HEK293 (cell line): ENCODE measurements around the gene SUPT3H.

Source experiments
- CTCF ChIA-PET: fragments of 350-600 bp; formaldehyde crosslinking; extraction: SDS; loops from one replicate; lab custom pipeline; 2021; ENCODE audit warnings: antibody characterized with exemption; lab: Yijun Ruan, JAX
- POLR2A ChIA-PET: fragments of 300-600 bp; formaldehyde crosslinking; extraction: SDS; loops from one replicate; lab custom pipeline; 2020; ENCODE audit warnings: antibody characterized with exemption, inconsistent platforms; lab: Yijun Ruan, JAX
- H3K27ac ChIP-seq: fragments of 200-500 bp; sonication (Bioruptor generic); 2 replicates; pipeline ENCODE4 v1.5.1; 2014; ENCODE audit warnings: low read depth, low read length, control low read depth, inconsistent platforms; ENCODE audit errors: extremely low read depth
- H3K36me3 ChIP-seq, 2 experiments: fragments of 200-500 bp in 1 of 2; sonication (Bioruptor generic) in 1 of 2; 1 replicate in 1 of 2; 2 replicates in 1 of 2; pipeline ENCODE4 v1.5.1; 2014 to 2017; ENCODE audit warnings: inconsistent platforms in 2 of 2, low read length in 2 of 2; ENCODE audit not compliant: control insufficient read depth in 2 of 2, insufficient read depth in 1 of 2
- H3K4me1 ChIP-seq: fragments of 200-500 bp; sonication (Bioruptor generic); 2 replicates; pipeline ENCODE4 v1.5.1; 2014; ENCODE audit warnings: mild to moderate bottlenecking, low read length, inconsistent platforms; ENCODE audit not compliant: control insufficient read depth, insufficient read depth
- H3K4me3 ChIP-seq: 2 replicates; pipeline ENCODE4 v1.5.1; 2011; ENCODE audit warnings: low read depth, mild to moderate bottlenecking, control low read depth, low read length, moderate library complexity
- H3K9me3 ChIP-seq: fragments of 200-500 bp; sonication (Bioruptor generic); 2 replicates; pipeline ENCODE4 v1.5.1; 2014; ENCODE audit warnings: low read depth, low read length, inconsistent platforms; ENCODE audit not compliant: control insufficient read depth, insufficient read depth
- SETDB1 ChIP-seq: IDR thresholded peaks from one replicate; pipeline ENCODE4 v1.6.1; 2017; ENCODE audit warnings: mild to moderate bottlenecking, low read length, moderate library complexity, mixed read lengths; ENCODE audit not compliant: insufficient read length
- TCF7L2 ChIP-seq: IDR thresholded peaks from 2 replicates; pipeline ENCODE4 v1.6.1; 2011; ENCODE audit warnings: low read depth, mild to moderate bottlenecking, inconsistent platforms, low read length, moderate library complexity, borderline replicate concordance
- TRIM28 ChIP-seq: IDR thresholded peaks from 2 replicates; pipeline ENCODE4 v1.6.1; 2011; ENCODE audit warnings: low read length, control low read depth, borderline replicate concordance
- WT1 ChIP-seq: fragments of 450-650 bp; formaldehyde crosslinking; IDR thresholded peaks from 2 replicates; pipeline ENCODE4 v1.5.1; 2016; ENCODE audit warnings: missing biosample characterization, missing genetic modification characterization
- YY2 ChIP-seq: fragments of 450-650 bp; formaldehyde crosslinking; IDR thresholded peaks from 2 replicates; pipeline ENCODE4 v1.5.1; 2016; ENCODE audit warnings: missing biosample characterization, missing genetic modification characterization
- ZBTB10 ChIP-seq: fragments of 450-650 bp; formaldehyde crosslinking; IDR thresholded peaks from 2 replicates; pipeline ENCODE4 v1.5.1; 2016; ENCODE audit warnings: missing biosample characterization, missing genetic modification characterization
- ZNF350 ChIP-seq: fragments of 450-650 bp; formaldehyde crosslinking; IDR thresholded peaks from 2 replicates; pipeline ENCODE4 v1.5.0; 2017; ENCODE audit warnings: missing biosample characterization, mild to moderate bottlenecking, missing genetic modification characterization
- ZNF354C ChIP-seq: fragments of 450-650 bp; formaldehyde crosslinking; IDR thresholded peaks from 2 replicates; pipeline ENCODE4 v1.5.1; 2016; ENCODE audit warnings: missing biosample characterization, missing genetic modification characterization, low read depth, borderline replicate concordance
- ZNF398 ChIP-seq: fragments of 450-650 bp; formaldehyde crosslinking; IDR thresholded peaks from 2 replicates; pipeline ENCODE4 v1.5.1; 2017; ENCODE audit warnings: missing biosample characterization, missing genetic modification characterization
- ZNF529 ChIP-seq: fragments of 450-650 bp; formaldehyde crosslinking; IDR thresholded peaks from 2 replicates; pipeline ENCODE4 v1.5.1; 2017; ENCODE audit warnings: missing genetic modification characterization, missing biosample characterization; ENCODE audit not compliant: insufficient replicate concordance
- ZNF548 ChIP-seq: fragments of 450-650 bp; formaldehyde crosslinking; IDR thresholded peaks from 2 replicates; pipeline ENCODE4 v1.5.1; 2016; ENCODE audit warnings: missing biosample characterization, missing genetic modification characterization
- ZNF626 ChIP-seq: fragments of 450-650 bp; sonication (Bioruptor Pico); formaldehyde crosslinking; IDR thresholded peaks from 2 replicates; pipeline ENCODE4 v1.5.1; 2018; ENCODE audit warnings: missing biosample characterization, missing genetic modification characterization, inconsistent platforms
- ZNF664 ChIP-seq: fragments of 450-650 bp; formaldehyde crosslinking; IDR thresholded peaks from 2 replicates; pipeline ENCODE4 v1.5.1; 2016; ENCODE audit warnings: missing biosample characterization, missing genetic modification characterization
- ZNF704 ChIP-seq: fragments of 450-650 bp; formaldehyde crosslinking; IDR thresholded peaks from 2 replicates; pipeline ENCODE4 v1.5.1; 2016; ENCODE audit warnings: missing biosample characterization, missing genetic modification characterization
- ZNF830 ChIP-seq: fragments of 450-650 bp; IDR thresholded peaks from 2 replicates; pipeline ENCODE4 v1.5.0; 2018; ENCODE audit warnings: missing biosample characterization, missing genetic modification characterization, low read depth, mild to moderate bottlenecking, moderate library complexity
- TF ChIP-seq, protein P1 (sequence below): fragments of 450-650 bp; formaldehyde crosslinking; IDR thresholded peaks from 2 replicates; pipeline ENCODE4 v1.5.1; 2017; ENCODE audit warnings: missing biosample characterization, missing genetic modification characterization
- TF ChIP-seq, protein P2 (sequence below): fragments of 450-650 bp; formaldehyde crosslinking; IDR thresholded peaks from 2 replicates; pipeline ENCODE4 v1.5.1; 2017; ENCODE audit warnings: missing biosample characterization, missing genetic modification characterization
- TF ChIP-seq, protein P3 (sequence below): fragments of 450-650 bp; formaldehyde crosslinking; IDR thresholded peaks from 2 replicates; pipeline ENCODE4 v1.5.1; 2016; ENCODE audit warnings: missing biosample characterization, missing genetic modification characterization

Gene SUPT3H

GRCh38 chr6:45081634-45082033 lies 296.1 kb downstream of the SUPT3H start:
- H3K9me3 ChIP-seq = no peaks in the 10 kb centered on the region

DNA sequence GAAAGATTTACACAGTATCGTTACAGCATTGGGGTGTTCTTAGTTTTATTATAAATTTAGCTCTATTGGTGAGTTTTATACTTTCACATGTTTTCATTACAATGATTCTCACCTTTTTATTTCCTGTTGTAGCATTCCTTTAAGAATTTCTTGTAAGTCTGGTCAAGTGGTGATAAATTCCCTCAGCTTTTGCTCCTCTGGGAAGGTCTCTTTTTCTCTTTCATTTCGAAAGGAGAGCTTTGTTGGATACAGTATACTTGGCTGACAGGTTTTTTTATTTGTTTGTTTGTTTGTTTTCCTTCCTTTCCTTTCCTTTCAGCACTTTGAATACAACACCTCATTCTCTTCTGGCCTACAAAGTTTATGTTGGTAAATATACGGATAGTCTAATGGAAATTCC lies 299.3 kb downstream of the SUPT3H start:
- POLR2A ChIA-PET = no interaction called here
- Histone ChIP-seq H3K27ac (no peak overlapping the region), H3K36me3 (no peaks in the 10 kb centered on the region), H3K9me3 (no peaks in the 10 kb centered on the region), H3K4me3 (no peak overlapping the region), H3K4me1 (no peaks in the 10 kb centered on the region)
- CTCF ChIA-PET = interaction anchor here (0.5 kb wide), 1 partner anchor 118 kb away, joined by 3 read pairs; no protein-coding TSS in a partner anchor
- TF ChIP-seq ZNF548 (no peak), ZNF704 (no peak), ZNF529 (peak; percentile 21), TCF7L2 (no peak), ZNF830 (tag by site-specific recombination) (no peak), ZNF664 (tag by site-specific recombination) (no peak), TRIM28 (0 out of 2 replicates have a peak, but pooled peaks have one; percentile 38), YY2 (tag by site-specific recombination) (no peak), ZBTB10 (tag by site-specific recombination) (no peak), ZNF626 (tag by site-specific recombination) (0 out of 2 replicates have a peak, but pooled peaks have one; percentile 14), SETDB1 (peak; percentile 91), ZNF354C (tag by site-specific recombination) (no peak)
- TF ChIP-seq, protein P1, sequence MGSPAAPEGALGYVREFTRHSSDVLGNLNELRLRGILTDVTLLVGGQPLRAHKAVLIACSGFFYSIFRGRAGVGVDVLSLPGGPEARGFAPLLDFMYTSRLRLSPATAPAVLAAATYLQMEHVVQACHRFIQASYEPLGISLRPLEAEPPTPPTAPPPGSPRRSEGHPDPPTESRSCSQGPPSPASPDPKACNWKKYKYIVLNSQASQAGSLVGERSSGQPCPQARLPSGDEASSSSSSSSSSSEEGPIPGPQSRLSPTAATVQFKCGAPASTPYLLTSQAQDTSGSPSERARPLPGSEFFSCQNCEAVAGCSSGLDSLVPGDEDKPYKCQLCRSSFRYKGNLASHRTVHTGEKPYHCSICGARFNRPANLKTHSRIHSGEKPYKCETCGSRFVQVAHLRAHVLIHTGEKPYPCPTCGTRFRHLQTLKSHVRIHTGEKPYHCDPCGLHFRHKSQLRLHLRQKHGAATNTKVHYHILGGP (tag by site-specific recombination) = no peak
- TF ChIP-seq, protein P2, sequence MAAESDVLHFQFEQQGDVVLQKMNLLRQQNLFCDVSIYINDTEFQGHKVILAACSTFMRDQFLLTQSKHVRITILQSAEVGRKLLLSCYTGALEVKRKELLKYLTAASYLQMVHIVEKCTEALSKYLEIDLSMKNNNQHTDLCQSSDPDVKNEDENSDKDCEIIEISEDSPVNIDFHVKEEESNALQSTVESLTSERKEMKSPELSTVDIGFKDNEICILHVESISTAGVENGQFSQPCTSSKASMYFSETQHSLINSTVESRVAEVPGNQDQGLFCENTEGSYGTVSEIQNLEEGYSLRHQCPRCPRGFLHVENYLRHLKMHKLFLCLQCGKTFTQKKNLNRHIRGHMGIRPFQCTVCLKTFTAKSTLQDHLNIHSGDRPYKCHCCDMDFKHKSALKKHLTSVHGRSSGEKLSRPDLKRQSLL (tag by site-specific recombination) = no peak

More at GRCh38 chr6:45081634-45082033, 296.1 kb downstream of the SUPT3H start:
- Histone ChIP-seq H3K27ac (no peak overlapping the region), H3K4me3 (no peak overlapping the region), H3K4me1 (no peaks in the 10 kb centered on the region), H3K36me3 (no peaks in the 10 kb centered on the region)
- POLR2A ChIA-PET = no interaction called here
- CTCF ChIA-PET = interaction anchor here (0.7 kb wide), 2 partner anchors 55 to 426 kb away, joined by 3 to 4 read pairs; no protein-coding TSS in a partner anchor
- TF ChIP-seq, protein P3, sequence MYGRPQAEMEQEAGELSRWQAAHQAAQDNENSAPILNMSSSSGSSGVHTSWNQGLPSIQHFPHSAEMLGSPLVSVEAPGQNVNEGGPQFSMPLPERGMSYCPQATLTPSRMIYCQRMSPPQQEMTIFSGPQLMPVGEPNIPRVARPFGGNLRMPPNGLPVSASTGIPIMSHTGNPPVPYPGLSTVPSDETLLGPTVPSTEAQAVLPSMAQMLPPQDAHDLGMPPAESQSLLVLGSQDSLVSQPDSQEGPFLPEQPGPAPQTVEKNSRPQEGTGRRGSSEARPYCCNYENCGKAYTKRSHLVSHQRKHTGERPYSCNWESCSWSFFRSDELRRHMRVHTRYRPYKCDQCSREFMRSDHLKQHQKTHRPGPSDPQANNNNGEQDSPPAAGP (tag by site-specific recombination) = no peak
- no peak for TF ChIP-seq ZNF398 (tag by site-specific recombination)
- no peak for TF ChIP-seq WT1 (tag by site-specific recombination)
- TF ChIP-seq ZNF350 (tag by site-specific recombination) = no peak
